B cell (primary cell): Measurements from ENCODE around the gene UMAD1. TPM values are rescaled to one million over a fixed set of nuclear protein-coding genes. Genes with fewer than 3 reads are reported as not detected.

Experiments
- ATAC-seq: fragments of 200-7000 bp; cut with Tn5 transposase; one replicate; pipeline ENCODE4 v1.10.0; 2021; ENCODE audit warnings: low read depth, mild to moderate bottlenecking, moderate number of reproducible peaks, moderate library complexity
- CTCF ChIA-PET: fragments of 350-600 bp; sonication (Branson Sonifier 250); formaldehyde crosslinking; loops from one replicate; lab custom pipeline; 2021; ENCODE audit warnings: antibody characterized with exemption, inconsistent platforms; lab: Charles Lee
- POLR2A ChIA-PET: fragments of 350-600 bp; sonication (Branson Sonifier 250); formaldehyde crosslinking; loops from one replicate; lab custom pipeline; 2021; ENCODE audit warnings: antibody characterized with exemption; lab: Charles Lee
- DNase-seq: peaks from one replicate; pipeline ENCODE4 v3.0.0; 2013
- H2AFZ ChIP-seq: 2 replicates; pipeline ENCODE4 v1.6.1; 2012; ENCODE audit warnings: mild to moderate bottlenecking, low read depth, low read length; ENCODE audit not compliant: insufficient read depth, poor library complexity, severe bottlenecking
- H3K27ac ChIP-seq, 2 donors: 1 replicate in 1 of 2; 2 replicates in 1 of 2; pipeline ENCODE4 v1.5.1; 2012 to 2013; ENCODE audit warnings: low read length in 2 of 2, mild to moderate bottlenecking in 2 of 2, moderate library complexity in 1 of 2
- H3K27me3 ChIP-seq, 4 experiments: fragments of 200-600 bp in 1 of 4; sonication (generic) in 1 of 4; replicated peaks in 1 of 4; 1 replicate in 2 of 4; 2 replicates in 2 of 4; pipeline versions ENCODE4 v1.6.1 to v1.7.0; 2013 to 2016; ENCODE audit warnings: low read length in 3 of 4, mild to moderate bottlenecking in 2 of 4, mixed read lengths in 1 of 4, moderate library complexity in 1 of 4; ENCODE audit not compliant: insufficient read depth in 4 of 4, control insufficient read depth in 3 of 4; ENCODE audit errors: control extremely low read depth in 1 of 4
- H3K36me3 ChIP-seq, 2 experiments: replicated peaks in 1 of 2; 1 replicate in 1 of 2; 2 replicates in 1 of 2; pipeline versions ENCODE4 v1.6.1 to v1.7.1; 2013; ENCODE audit warnings: low read length in 1 of 2; ENCODE audit not compliant: insufficient read depth in 2 of 2, control insufficient read depth in 1 of 2; ENCODE audit errors: control extremely low read depth in 1 of 2, extremely low read depth in 1 of 2
- H3K4me1 ChIP-seq, 2 donors: fragments of 200-600 bp in 1 of 2; sonication (generic) in 1 of 2; 1 replicate in 1 of 2; 2 replicates in 1 of 2; pipeline versions ENCODE4 v1.5.1 to v1.6.1; 2013 to 2017; ENCODE audit warnings: low read length in 2 of 2; ENCODE audit not compliant: control insufficient read depth in 2 of 2, insufficient read depth in 2 of 2
- H3K4me2 ChIP-seq: replicated peaks from 2 replicates; pipeline ENCODE3; 2012; ENCODE audit warnings: mild to moderate bottlenecking, low read depth, low read length; ENCODE audit not compliant: poor library complexity, severe bottlenecking
- H3K4me3 ChIP-seq, 5 experiments: fragments of 200-600 bp in 1 of 5; sonication (generic) in 1 of 5; 1 replicate in 3 of 5; 2 replicates in 2 of 5; pipeline versions ENCODE4 v1.5.1 to v1.7.0; 2011 to 2016; ENCODE audit warnings: low read length in 4 of 5, mild to moderate bottlenecking in 4 of 5, low read depth in 2 of 5, control low read depth in 1 of 5, moderate library complexity in 1 of 5; ENCODE audit not compliant: insufficient read depth in 1 of 5; ENCODE audit errors: control extremely low read depth in 1 of 5, extremely low read depth in 1 of 5
- H3K79me2 ChIP-seq: fragments of 200-600 bp; sonication (generic); one replicate; pipeline ENCODE4 v1.6.0; 2016; ENCODE audit warnings: low read length; ENCODE audit not compliant: control insufficient read depth, insufficient read depth
- H3K9ac ChIP-seq: fragments of 200-600 bp; sonication (generic); 2 replicates; pipeline ENCODE4 v1.6.1; 2017; ENCODE audit warnings: mild to moderate bottlenecking, low read length, moderate library complexity
- H3K9me3 ChIP-seq, 3 donors: one replicate each; pipeline versions ENCODE4 v1.6.1 to v1.7.1; 2013; ENCODE audit warnings: low read length in 2 of 3; ENCODE audit not compliant: control insufficient read depth in 2 of 3, insufficient read depth in 1 of 3; ENCODE audit errors: control extremely low read depth in 1 of 3
- H4K20me1 ChIP-seq: 2 replicates; pipeline ENCODE4 v1.6.0; 2012; ENCODE audit warnings: mild to moderate bottlenecking, low read length; ENCODE audit not compliant: insufficient read depth, control insufficient read depth, poor library complexity, severe bottlenecking
- H3K27ac Mint-ChIP-seq: one replicate; pipeline ENCODE4 v1.8.0; 2021; ENCODE audit warnings: mixed read lengths
- H3K27me3 Mint-ChIP-seq: one replicate; pipeline ENCODE4 v1.8.0; 2021; ENCODE audit warnings: mixed read lengths
- H3K4me1 Mint-ChIP-seq: one replicate; pipeline ENCODE4 v1.8.0; 2021; ENCODE audit warnings: mixed read lengths
- H3K4me3 Mint-ChIP-seq: one replicate; pipeline ENCODE4 v1.8.0; 2021; ENCODE audit warnings: mixed read lengths
- H3K9me3 Mint-ChIP-seq: one replicate; pipeline ENCODE4 v1.8.0; 2022; ENCODE audit warnings: mixed read lengths; ENCODE audit not compliant: insufficient read depth
- EZH2 ChIP-seq: IDR thresholded peaks from 2 replicates; pipeline ENCODE4 v1.6.1; 2012; ENCODE audit warnings: borderline replicate concordance, low read depth, mild to moderate bottlenecking, moderate library complexity, low read length; ENCODE audit not compliant: insufficient read depth, poor library complexity, severe bottlenecking
- WGBS: methylation state at CpG from one replicate; pipeline ENCODE4 v1.1.5; 2013; ENCODE audit warnings: missing lambda C conversion rate; ENCODE audit not compliant: insufficient coverage; 5-methylcytosine and 5-hydroxymethylcytosine counted together
- intact Hi-C: fragments of 100-400 bp; cut with micrococcal nuclease; formaldehyde crosslinking; loops from one replicate; pipeline ENCODE4 v1.10.0; 2022
- polyA plus RNA-seq: library from polyadenylated mRNA; depleted of rRNA; stranded (reverse); fragments of >200 nt; gene quantifications from 2 replicates; pipeline ENCODE4 v1.2.3, GENCODE V29; 2012
- total RNA-seq, 2 donors: library from RNA; stranded (reverse); fragments of 120-200 nt in 1 of 2; gene quantifications; 1 replicate in 1 of 2; 2 replicates in 1 of 2; pipeline versions ENCODE4 v1.2.3 to v1.2.4, GENCODE V29; 2013 to 2022
- TF ChIP-seq, protein P1 (sequence below): fragments of 200-600 bp; IDR thresholded peaks from one replicate; pipeline ENCODE4 v1.8.0; 2022; ENCODE audit warnings: antibody characterized with exemption, mild to moderate bottlenecking

UMAD1 gene
- total and polyA plus RNA-seq, 2 donors (not counting 1 experiment from before 2014, with no cell fraction given) = 11.6 to 25.9 TPM

DNA sequence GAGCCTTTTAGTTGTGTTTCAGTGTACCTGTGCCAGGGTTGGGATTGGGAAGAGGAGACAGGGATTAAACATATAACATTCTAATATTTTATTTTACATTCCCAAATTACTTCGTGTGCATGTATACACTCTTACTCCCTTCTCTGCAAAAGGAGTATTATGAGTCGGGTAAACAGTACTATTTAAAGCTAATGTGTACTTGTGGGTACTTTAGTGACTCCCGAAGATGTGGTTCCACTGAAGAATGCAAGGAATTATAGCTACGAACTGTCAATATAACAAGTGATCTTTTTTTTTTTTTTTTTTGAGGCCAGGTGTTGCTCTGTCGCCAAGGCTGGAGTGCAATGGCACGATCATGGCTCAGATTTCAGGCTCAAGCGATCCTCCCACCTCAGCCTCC lies 200.5 kb downstream of the UMAD1 start:
- WGBS = no CpG with 5 or more reads among the region's 7 CpGs
- Mint-ChIP-seq H3K4me1 (peaks cover 5% of the 10 kb centered on the region), H3K9me3 (no peaks in the 10 kb centered on the region), H3K4me3 (no peak overlapping the region), H3K27me3 (no peaks in the 10 kb centered on the region), H3K27ac (no peak overlapping the region)
- POLR2A ChIA-PET = no interaction called here
- Histone ChIP-seq H4K20me1 (no peaks in the 10 kb centered on the region), H2AFZ (no peak overlapping the region), H3K4me2 (no peak overlapping the region), H3K36me3 (no peaks in the 10 kb centered on the region), H3K4me3 (no peak overlapping the region), H3K79me2 (no peaks in the 10 kb centered on the region), H3K27ac (no peak overlapping the region), H3K27me3 (no peaks in the 10 kb centered on the region), H3K4me1 (no peaks in the 10 kb centered on the region), H3K9me3 (no peaks in the 10 kb centered on the region), H3K9ac (no peak overlapping the region)
- intact Hi-C loops = no loop called here
- no peak for DNase-seq
- CTCF ChIA-PET = interaction anchor here (0.6 kb wide), 1 partner anchor 743 kb away, joined by 3 read pairs; no protein-coding TSS in a partner anchor
- ATAC-seq = no peak
- TF ChIP-seq, protein P1, sequence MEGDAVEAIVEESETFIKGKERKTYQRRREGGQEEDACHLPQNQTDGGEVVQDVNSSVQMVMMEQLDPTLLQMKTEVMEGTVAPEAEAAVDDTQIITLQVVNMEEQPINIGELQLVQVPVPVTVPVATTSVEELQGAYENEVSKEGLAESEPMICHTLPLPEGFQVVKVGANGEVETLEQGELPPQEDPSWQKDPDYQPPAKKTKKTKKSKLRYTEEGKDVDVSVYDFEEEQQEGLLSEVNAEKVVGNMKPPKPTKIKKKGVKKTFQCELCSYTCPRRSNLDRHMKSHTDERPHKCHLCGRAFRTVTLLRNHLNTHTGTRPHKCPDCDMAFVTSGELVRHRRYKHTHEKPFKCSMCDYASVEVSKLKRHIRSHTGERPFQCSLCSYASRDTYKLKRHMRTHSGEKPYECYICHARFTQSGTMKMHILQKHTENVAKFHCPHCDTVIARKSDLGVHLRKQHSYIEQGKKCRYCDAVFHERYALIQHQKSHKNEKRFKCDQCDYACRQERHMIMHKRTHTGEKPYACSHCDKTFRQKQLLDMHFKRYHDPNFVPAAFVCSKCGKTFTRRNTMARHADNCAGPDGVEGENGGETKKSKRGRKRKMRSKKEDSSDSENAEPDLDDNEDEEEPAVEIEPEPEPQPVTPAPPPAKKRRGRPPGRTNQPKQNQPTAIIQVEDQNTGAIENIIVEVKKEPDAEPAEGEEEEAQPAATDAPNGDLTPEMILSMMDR = no peak

DNA sequence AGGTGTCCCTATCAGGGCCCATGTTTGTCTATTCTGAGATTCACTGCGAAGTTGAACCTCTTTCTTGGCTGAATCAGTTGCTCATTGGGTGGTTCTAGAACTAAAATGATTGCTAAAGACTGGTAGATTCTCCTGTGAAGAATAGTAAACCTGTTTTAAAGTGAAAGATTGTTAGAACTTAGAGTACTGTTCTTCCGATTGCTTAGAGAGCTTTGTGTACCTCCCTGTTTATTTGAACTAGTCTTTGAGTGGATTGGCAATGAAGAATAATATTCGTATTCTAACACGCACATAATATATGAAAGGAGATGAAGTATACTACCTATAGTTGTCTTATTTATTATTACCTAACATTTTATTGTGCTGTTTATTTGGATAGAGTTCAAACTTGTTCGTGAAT lies 202.7 kb downstream of the UMAD1 start:
- Histone ChIP-seq H3K27ac (no peak overlapping the region), H3K9me3 (no peaks in the 10 kb centered on the region), H4K20me1 (no peaks in the 10 kb centered on the region), H3K4me3 (no peak overlapping the region), H3K9ac (no peak overlapping the region), H3K27me3 (no peaks in the 10 kb centered on the region), H3K79me2 (no peaks in the 10 kb centered on the region), H3K36me3 (no peaks in the 10 kb centered on the region), H2AFZ (no peak overlapping the region), H3K4me2 (no peak overlapping the region), H3K4me1 (peaks cover 0 to 7% of the 10 kb centered on the region in 2 donors)
- intact Hi-C loops = no loop called here
- ChIA-PET CTCF (no interaction called here), POLR2A (no interaction called here)
- Mint-ChIP-seq H3K9me3 (no peaks in the 10 kb centered on the region), H3K4me1 (peaks cover 14% of the 10 kb centered on the region), H3K27me3 (no peaks in the 10 kb centered on the region), H3K27ac (no peak overlapping the region), H3K4me3 (no peak overlapping the region)
- 83% methylated on average over 1 of the region's 5 CpGs for WGBS
- ATAC-seq = no peak
- TF ChIP-seq, protein P1 = no peak
- no peak for TF ChIP-seq EZH2
- DNase-seq = no peak
